Measurements from ENCODE around the gene POLR2B.

DNA sequence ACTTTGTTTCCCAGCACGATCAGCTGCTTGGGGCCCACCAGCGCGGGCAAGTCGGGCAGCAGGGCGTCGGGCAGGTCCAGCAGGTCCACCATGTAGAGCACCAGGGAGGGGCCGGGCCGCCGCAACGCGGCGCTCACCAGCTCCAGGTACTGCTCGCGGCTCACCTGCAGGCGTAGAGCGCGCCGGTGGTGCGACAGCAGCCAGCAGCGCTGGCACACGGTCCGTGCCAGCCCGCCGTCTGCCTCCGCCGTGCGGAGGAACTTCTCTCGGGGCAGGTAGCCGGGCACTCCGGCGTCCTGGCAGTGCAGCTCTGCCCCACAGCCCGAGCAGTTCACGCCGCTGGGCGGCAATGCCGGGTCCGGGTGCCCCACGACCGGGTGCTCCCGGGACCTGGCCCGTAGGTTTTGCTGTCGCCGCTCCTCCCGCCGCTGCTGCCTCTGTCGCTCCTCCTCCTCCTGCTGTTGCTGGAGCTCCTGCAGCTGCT lies 1.8 kb upstream of the POLR2B start:
- TF ChIP-seq, protein P1, sequence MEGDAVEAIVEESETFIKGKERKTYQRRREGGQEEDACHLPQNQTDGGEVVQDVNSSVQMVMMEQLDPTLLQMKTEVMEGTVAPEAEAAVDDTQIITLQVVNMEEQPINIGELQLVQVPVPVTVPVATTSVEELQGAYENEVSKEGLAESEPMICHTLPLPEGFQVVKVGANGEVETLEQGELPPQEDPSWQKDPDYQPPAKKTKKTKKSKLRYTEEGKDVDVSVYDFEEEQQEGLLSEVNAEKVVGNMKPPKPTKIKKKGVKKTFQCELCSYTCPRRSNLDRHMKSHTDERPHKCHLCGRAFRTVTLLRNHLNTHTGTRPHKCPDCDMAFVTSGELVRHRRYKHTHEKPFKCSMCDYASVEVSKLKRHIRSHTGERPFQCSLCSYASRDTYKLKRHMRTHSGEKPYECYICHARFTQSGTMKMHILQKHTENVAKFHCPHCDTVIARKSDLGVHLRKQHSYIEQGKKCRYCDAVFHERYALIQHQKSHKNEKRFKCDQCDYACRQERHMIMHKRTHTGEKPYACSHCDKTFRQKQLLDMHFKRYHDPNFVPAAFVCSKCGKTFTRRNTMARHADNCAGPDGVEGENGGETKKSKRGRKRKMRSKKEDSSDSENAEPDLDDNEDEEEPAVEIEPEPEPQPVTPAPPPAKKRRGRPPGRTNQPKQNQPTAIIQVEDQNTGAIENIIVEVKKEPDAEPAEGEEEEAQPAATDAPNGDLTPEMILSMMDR (IDR thresholded peaks at IDR 0.05) = no peak
- TF ChIP-seq EZH2 (IDR thresholded peaks at IDR 0.05) (no peak), EZH2phosphoT487 (IDR thresholded peaks at IDR 0.05) (no peak)

Measured in neural progenitor cell (in vitro differentiated cells).